Measurements from ENCODE around the gene LDLRAD4.

GRCh38 chr18:13232971-13233786 lies 14.6 kb downstream of the LDLRAD4 start:
- TF ChIP-seq TAF1 (IDR thresholded peaks at IDR 0.05; ENCODE audit: borderline replicate concordance, low read depth, low read length), result no peak
- no peak for TF ChIP-seq REST (IDR thresholded peaks at IDR 0.05; ENCODE audit: low read depth, low read length)
- no peak for TF ChIP-seq USF2 (IDR thresholded peaks at IDR 0.05; ENCODE audit: borderline replicate concordance, low read depth, low read length)
- TF ChIP-seq, protein P1, sequence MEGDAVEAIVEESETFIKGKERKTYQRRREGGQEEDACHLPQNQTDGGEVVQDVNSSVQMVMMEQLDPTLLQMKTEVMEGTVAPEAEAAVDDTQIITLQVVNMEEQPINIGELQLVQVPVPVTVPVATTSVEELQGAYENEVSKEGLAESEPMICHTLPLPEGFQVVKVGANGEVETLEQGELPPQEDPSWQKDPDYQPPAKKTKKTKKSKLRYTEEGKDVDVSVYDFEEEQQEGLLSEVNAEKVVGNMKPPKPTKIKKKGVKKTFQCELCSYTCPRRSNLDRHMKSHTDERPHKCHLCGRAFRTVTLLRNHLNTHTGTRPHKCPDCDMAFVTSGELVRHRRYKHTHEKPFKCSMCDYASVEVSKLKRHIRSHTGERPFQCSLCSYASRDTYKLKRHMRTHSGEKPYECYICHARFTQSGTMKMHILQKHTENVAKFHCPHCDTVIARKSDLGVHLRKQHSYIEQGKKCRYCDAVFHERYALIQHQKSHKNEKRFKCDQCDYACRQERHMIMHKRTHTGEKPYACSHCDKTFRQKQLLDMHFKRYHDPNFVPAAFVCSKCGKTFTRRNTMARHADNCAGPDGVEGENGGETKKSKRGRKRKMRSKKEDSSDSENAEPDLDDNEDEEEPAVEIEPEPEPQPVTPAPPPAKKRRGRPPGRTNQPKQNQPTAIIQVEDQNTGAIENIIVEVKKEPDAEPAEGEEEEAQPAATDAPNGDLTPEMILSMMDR (IDR thresholded peaks at IDR 0.05), result no peak
- TF ChIP-seq YY1 (IDR thresholded peaks at IDR 0.05; ENCODE audit: low read depth), result no peak
- TF ChIP-seq POLR2AphosphoS5 (IDR thresholded peaks at IDR 0.05; ENCODE audit: low read depth, low read length), result no peak
- TF ChIP-seq EZH2phosphoT487 (IDR thresholded peaks at IDR 0.05; ENCODE audit: borderline replicate concordance, low read depth), result no peak
- no peak for TF ChIP-seq EP300 (IDR thresholded peaks at IDR 0.05; ENCODE audit: borderline replicate concordance in 1 of 2, low read depth in 1 of 2, low read length in 1 of 2)
- TF ChIP-seq RAD21 (IDR thresholded peaks at IDR 0.05; ENCODE audit: low read length), result no peak

Data from SK-N-SH (cell line).